ENCODE results near the gene NSRP1. TPM values are rescaled to one million over a fixed set of nuclear protein-coding genes. Genes with fewer than 3 reads are reported as not detected.
"Not testable (repeated sequence)": the region's sequence is repeated elsewhere in the genome, so short reads cannot be mapped to it uniquely, and the experiment has no call there.

NSRP1 gene
- total RNA-seq, 1 donor from 2014 or later, result 17.4 TPM

- intact Hi-C loops (cut with DNase I), result no loop called here
These were observed 31.8 kb upstream of the NSRP1 start for GRCh38 chr17:30084788-30085187.

GRCh38 chr17:30086896-30087295, 29.7 kb upstream of the NSRP1 start:
- intact Hi-C loops (cut with DNase I), result no loop called here
- Histone ChIP-seq H3K36me3 (no peaks in the 10 kb centered on the region), H3K4me1 (no peaks in the 10 kb centered on the region), H3K4me3 (no peak overlapping the region), H3K27me3 (no peaks in the 10 kb centered on the region), H3K9me3 (no peaks in the 10 kb centered on the region), H3K27ac (no peak overlapping the region)
- TF ChIP-seq POLR2AphosphoS5 (IDR thresholded peaks at IDR 0.05; ENCODE audit: insufficient read depth in 1 of 2, low read depth in 1 of 2) (no peak), POLR2A (IDR thresholded peaks at IDR 0.05) (no peak), CTCF (IDR thresholded peaks at IDR 0.05) (no peak)
- no peak for DNase-seq (ENCODE audit: extremely low spot score in 2 of 2)

More at GRCh38 chr17:30084788-30085187, 31.8 kb upstream of the NSRP1 start:
- Histone ChIP-seq H3K36me3 (no peaks in the 10 kb centered on the region), H3K4me3 (no peak overlapping the region), H3K9me3 (no peaks in the 10 kb centered on the region), H3K27me3 (no peaks in the 10 kb centered on the region), H3K4me1 (no peaks in the 10 kb centered on the region), H3K27ac (no peak overlapping the region)
- TF ChIP-seq POLR2AphosphoS5 (IDR thresholded peaks at IDR 0.05; ENCODE audit: insufficient read depth in 1 of 2, low read depth in 1 of 2), result no peak
- TF ChIP-seq CTCF (IDR thresholded peaks at IDR 0.05), result no peak
- no peak for TF ChIP-seq POLR2A (IDR thresholded peaks at IDR 0.05)
- no peak for DNase-seq (ENCODE audit: extremely low spot score in 2 of 2)

GRCh38 chr17:30087431-30087830, 29.2 kb upstream of the NSRP1 start:
- H3K4me3 ChIP-seq; H3K27ac ChIP-seq; H3K9me3 ChIP-seq; H3K27me3 ChIP-seq; DNase-seq (ENCODE audit: extremely low spot score in 2 of 2); intact Hi-C loops (cut with DNase I); H3K4me1 ChIP-seq; H3K36me3 ChIP-seq: not testable (repeated sequence)

- Histone ChIP-seq H3K4me3 (no peak overlapping the region), H3K9me3 (no peaks in the 10 kb centered on the region), H3K4me1 (no peaks in the 10 kb centered on the region), H3K36me3 (no peaks in the 10 kb centered on the region), H3K27me3 (no peaks in the 10 kb centered on the region), H3K27ac (no peak overlapping the region)
- intact Hi-C loops (cut with DNase I), result no loop called here
- DNase-seq (ENCODE audit: extremely low spot score in 2 of 2), result no peak
- TF ChIP-seq POLR2A (IDR thresholded peaks at IDR 0.05), result no peak
- no peak for TF ChIP-seq CTCF (IDR thresholded peaks at IDR 0.05)
- TF ChIP-seq POLR2AphosphoS5 (IDR thresholded peaks at IDR 0.05; ENCODE audit: insufficient read depth in 1 of 2, low read depth in 1 of 2), result no peak
These were observed 25.4 kb upstream of the NSRP1 start for GRCh38 chr17:30091121-30091670.

- TF ChIP-seq POLR2A (IDR thresholded peaks at IDR 0.05) (no peak), CTCF (IDR thresholded peaks at IDR 0.05) (no peak), POLR2AphosphoS5 (IDR thresholded peaks at IDR 0.05; ENCODE audit: insufficient read depth in 1 of 2, low read depth in 1 of 2) (no peak)
- intact Hi-C loops (cut with DNase I), result no loop called here
- H3K9me3 ChIP-seq, result no peaks in the 10 kb centered on the region
- H3K4me1 ChIP-seq, result no peaks in the 10 kb centered on the region
- DNase-seq (ENCODE audit: extremely low spot score in 2 of 2), result no peak
- no peak overlapping the region for H3K4me3 ChIP-seq
- no peaks in the 10 kb centered on the region for H3K27me3 ChIP-seq
- H3K27ac ChIP-seq, result no peak overlapping the region
- no peaks in the 10 kb centered on the region for H3K36me3 ChIP-seq
These were observed 24.8 kb upstream of the NSRP1 start for GRCh38 chr17:30091771-30092170.
